ENCODE measurements around the gene ANGPTL1.

ANGPTL1 gene

GRCh38 chr1:178877896-178878295 is 7.0 kb upstream of the ANGPTL1 start:
- Histone ChIP-seq H3K36me3 (ENCODE audit: control insufficient read depth in 2 of 2, insufficient read depth in 1 of 2, low read length in 2 of 2) (no peaks in the 10 kb centered on the region), H3K4me1 (ENCODE audit: control insufficient read depth, insufficient read depth, low read length) (no peaks in the 10 kb centered on the region), H3K27ac (ENCODE audit: extremely low read depth, low read depth, low read length) (no peak overlapping the region), H3K9me3 (ENCODE audit: control insufficient read depth, insufficient read depth, low read depth, low read length) (no peaks in the 10 kb centered on the region), H3K4me3 (ENCODE audit: low read depth, low read length) (no peak overlapping the region)
- TF ChIP-seq ZNF48 (tag by site-specific recombination; IDR thresholded peaks at IDR 0.05), result no peak
- TF ChIP-seq ZNF658 (tag by site-specific recombination; IDR thresholded peaks at IDR 0.05), result no peak
- TF ChIP-seq ZNF404 (tag by site-specific recombination; IDR thresholded peaks at IDR 0.05), result no peak
- POLR2A ChIA-PET, result no interaction called here
- CTCF ChIA-PET, result no interaction called here

- Histone ChIP-seq H3K4me3 (ENCODE audit: low read depth, low read length) (no peak overlapping the region), H3K36me3 (ENCODE audit: control insufficient read depth in 2 of 2, insufficient read depth in 1 of 2, low read length in 2 of 2) (no peaks in the 10 kb centered on the region), H3K4me1 (ENCODE audit: control insufficient read depth, insufficient read depth, low read length) (peaks cover 7% of the 10 kb centered on the region), H3K27ac (ENCODE audit: extremely low read depth, low read depth, low read length) (no peak overlapping the region), H3K9me3 (ENCODE audit: control insufficient read depth, insufficient read depth, low read depth, low read length) (no peaks in the 10 kb centered on the region)
- TF ChIP-seq EGR2 (tag by site-specific recombination; IDR thresholded peaks at IDR 0.05; ENCODE audit: low read depth) (no peak), BCL11B (tag by site-specific recombination; IDR thresholded peaks at IDR 0.05; ENCODE audit: low read depth) (no peak), ZBTB44 (tag by site-specific recombination; IDR thresholded peaks at IDR 0.05) (no peak), PRDM4 (tag by site-specific recombination; IDR thresholded peaks at IDR 0.05) (no peak), ZNF626 (tag by site-specific recombination; IDR thresholded peaks at IDR 0.05) (no peak), PRDM10 (tag by site-specific recombination; IDR thresholded peaks at IDR 0.05) (no peak), MYNN (tag by site-specific recombination; IDR thresholded peaks at IDR 0.05; ENCODE audit: borderline replicate concordance) (no peak), ZBTB6 (tag by site-specific recombination; IDR thresholded peaks at IDR 0.05) (no peak), ZSCAN4 (tag by site-specific recombination; IDR thresholded peaks at IDR 0.05) (no peak), YY1 (tag by site-specific recombination; IDR thresholded peaks at IDR 0.05) (no peak), KLF7 (tag by site-specific recombination; IDR thresholded peaks at IDR 0.05; ENCODE audit: borderline replicate concordance) (no peak), ZSCAN16 (tag by site-specific recombination; IDR thresholded peaks at IDR 0.05) (no peak), TSHZ1 (tag by site-specific recombination; IDR thresholded peaks at IDR 0.05; ENCODE audit: borderline replicate concordance) (no peak)
- ChIA-PET CTCF (no interaction called here), POLR2A (no interaction called here)
Observed at GRCh38 chr1:178875936-178876335, 5.1 kb upstream of the ANGPTL1 start.

Data from HEK293 (cell line).